NCI-H510A (cell line): ENCODE results near the gene ZMYM4.

Source experiments
- DNase-seq: peaks from one replicate; lab custom pipeline; 2025; lab: John Stamatoyannopoulos, UW

Gene ZMYM4

DNA sequence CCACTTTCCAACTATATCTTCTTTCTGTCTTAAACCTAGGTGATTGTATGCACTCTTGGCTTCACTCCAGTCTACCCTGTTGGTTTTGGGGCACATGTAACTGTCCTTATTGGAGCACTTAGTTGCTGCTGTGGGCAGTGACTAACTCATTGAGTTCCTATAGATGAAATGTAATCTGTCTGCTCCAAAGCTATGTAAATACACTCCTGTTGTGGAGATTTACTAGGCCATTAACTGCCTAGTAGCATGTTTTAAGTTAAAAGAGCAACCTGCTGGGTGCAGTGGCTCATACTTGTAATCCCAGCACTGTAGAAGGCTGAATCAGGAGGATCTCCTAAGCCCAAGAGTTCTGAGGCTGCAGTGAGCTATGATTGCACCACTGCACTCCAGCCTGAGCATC, 137.6 kb downstream of the ZMYM4 start:
- DNase-seq = no peak

DNA sequence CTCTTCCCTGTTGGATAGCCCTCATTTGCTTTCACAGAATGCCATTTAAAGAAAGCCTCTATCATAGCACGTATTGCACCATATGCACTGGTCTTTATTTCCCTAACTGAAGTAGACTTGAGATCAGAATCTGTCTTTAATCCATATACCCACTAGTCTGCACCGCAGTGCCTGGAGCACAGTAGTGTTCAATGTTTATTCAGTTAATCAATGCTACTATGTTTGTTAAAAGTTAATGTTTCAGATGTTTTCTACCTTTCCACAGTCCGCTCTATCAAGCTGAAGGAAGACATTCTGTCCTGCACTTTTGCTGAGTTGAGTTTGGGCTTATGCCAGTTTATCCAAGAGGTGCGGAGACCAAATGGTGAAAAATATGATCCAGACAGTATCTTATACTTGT, 139.2 kb downstream of the ZMYM4 start:
- DNase-seq = no peak

DNA sequence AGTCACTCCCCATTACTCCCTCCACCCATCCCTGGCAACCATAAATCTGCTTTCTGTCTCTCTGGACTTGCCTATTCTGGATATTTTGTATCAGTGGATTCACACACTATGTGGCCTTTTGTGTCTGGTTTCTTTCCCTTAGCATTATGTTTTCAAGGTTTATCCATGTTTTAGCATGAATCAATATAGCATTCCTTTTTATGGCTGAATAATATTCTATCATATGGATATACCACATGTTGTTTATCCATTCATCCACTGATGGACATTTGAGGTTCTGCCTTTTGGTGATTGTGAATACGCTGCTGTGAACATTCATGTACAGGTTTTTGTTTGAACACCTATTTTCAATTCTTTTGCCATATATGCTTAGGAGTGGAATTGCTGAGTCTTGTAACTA, 140.4 kb downstream of the ZMYM4 start:
- no peak for DNase-seq

DNA sequence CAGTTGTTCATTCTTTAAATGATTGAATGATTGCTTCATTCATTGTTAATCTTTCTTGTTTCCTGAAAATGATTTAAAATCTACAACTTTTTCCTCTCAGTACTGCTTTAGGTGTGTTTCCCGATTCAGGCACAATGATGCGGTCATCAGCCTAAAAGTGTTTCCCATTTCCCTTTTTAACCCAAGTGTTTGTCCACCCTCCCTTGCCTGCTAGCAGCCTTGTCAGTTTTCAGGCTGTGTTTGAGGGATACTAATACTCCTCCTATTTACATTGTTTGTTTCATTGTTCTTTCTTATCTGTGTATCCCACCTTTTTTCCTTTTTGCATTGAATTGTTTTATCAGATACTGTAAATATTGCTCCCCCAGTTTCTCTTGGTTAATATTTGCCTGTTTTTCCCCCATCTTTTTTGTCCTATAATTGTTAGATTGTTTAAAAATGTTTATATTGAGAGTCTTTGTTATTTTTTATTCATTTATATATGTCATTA, 157.6 kb downstream of the ZMYM4 start:
- no peak for DNase-seq

DNA sequence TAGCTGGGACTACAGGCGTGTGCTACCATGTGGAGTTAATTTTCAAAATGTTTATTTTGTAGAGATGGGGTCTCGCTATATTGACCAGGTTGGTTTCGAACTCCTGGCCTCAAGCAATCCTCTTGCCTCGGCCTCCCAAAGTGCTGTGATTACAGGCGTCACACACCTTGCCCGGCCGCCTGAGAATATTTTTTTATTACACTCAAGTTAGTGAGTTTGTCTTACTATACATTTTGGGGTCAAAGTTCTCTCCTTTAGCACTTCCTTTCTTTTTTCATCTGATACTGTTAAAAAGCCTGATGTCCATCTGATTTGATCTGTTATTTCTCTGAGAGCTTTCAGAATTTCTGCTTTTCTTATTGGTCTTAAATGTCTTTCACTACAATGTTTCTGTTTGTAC, 159.9 kb downstream of the ZMYM4 start:
- no peak for DNase-seq

DNA sequence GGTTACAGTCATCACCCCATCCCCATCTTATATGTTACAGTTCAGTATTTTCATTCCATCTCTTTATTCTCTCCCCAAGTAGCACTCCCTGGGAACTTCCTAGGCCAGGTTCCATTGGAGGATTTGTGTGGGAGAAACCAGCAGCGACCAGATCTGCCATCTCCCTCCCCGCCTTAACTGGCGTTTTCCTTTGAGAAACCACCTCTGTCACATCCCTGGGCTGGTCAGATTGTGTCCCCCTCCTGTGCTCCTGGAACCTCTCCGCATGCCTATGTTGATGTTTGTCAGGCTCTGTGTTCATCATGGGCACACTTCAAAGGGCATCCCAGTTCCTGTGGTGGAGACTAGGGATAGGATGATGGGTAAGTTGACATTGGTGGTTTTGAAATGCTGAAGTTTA, 162.3 kb downstream of the ZMYM4 start:
- no peak for DNase-seq

DNA sequence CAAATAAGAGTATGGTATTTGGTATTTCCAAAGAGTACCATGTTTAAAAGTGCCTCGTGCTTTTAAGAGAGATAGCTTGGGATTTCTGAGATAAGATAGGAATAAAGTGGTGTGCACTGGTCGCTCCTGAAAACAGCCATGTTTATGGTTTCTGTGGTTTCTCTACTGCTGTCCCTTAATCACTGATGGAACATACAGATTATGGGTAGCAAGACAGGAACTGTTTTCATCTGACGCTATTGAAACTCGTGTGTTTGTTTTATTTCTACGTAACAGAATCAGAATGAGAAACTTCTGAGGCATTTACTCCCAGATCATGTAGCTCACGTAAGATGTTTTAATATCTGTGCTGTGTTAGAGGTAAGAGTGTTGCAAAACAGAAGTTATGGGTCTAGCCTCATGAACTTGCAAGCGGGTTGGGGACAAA, 162.7 kb downstream of the ZMYM4 start:
- DNase-seq = no peak

DNA sequence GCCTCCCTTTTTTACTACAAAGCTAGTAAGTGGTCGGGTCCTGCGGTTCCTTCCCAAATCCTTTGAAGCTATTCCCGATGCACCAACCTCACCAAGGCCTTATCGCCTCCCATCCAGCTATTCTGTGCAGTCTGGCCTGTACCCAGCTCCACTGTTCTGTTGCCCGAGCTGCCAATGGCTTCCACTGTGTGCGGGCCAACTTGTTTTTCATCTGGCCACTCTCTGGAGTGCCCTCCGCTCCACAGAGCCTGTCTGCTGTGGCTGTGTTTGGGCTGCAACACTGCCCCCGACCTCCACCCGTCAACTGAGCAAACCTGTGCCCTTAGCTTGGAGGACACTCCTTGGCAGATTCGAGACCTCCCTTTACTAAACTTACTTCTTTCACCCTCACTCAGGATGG, 163.7 kb downstream of the ZMYM4 start:
- no peak for DNase-seq

DNA sequence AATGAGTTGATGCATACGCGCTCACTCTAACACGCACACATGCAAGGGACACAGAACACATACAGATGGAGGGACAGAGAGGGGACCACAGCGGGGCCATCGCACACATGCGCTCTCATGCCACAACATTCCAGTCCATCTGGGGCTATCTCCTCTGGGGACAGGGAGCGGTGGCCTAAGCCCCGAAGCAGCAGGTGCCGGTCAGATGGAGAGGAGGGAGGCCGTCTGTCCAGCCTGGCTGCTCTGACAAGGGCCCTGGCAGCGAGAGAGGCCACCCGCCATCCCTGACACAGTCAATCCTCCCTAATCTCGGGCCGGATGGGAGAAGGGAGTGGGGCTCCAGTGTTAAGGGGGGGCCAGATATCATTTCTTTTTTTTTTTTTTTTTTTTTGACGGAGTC, 165.2 kb downstream of the ZMYM4 start:
- no peak for DNase-seq

DNA sequence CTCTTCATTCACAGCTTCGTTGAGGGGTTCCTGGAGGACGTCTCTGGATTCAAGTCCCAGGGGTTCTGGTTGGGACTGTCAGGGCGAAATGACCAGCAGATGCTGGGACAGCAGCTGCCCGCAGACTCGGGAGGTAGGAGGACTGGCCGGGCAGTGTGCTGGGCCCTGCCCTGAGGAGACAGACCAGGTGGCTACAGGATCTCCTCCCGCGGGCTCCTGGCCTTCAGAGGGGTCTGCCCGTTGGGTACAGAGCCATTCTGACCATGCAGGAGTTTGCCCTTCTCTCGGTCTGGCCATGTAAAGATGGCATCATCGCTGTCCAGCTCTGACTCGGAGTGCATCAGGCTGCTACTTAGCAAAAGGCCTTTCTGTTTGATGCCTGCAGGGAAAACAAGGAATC, 166.2 kb downstream of the ZMYM4 start:
- DNase-seq = no peak

DNA sequence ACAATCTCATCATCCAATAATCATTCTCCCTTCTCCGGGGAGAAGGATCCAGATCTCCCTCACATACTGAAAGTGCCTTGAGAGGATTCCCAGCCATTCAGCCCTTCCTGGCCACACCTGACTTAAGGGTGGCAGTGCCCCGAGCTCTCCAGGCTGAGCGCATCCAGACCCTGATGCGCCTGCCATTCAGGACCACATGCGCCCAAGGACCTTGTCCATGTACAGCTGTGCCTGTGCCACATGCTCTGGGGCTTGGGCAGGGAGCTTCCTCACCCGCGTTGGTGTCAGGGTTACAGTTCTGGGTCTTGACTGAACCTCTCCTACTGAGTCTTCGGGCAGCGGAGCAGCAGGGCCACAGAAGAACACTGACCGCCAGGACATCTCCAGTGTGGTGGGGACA, 167.6 kb downstream of the ZMYM4 start:
- no peak for DNase-seq

- DNase-seq = no peak
Measured at GRCh38 chr1:35437200-35437599, 168.7 kb downstream of the ZMYM4 start.

GRCh38 chr1:35439626-35440025, 171.1 kb downstream of the ZMYM4 start:
- DNase-seq = no peak

- DNase-seq = no peak
Measured at GRCh38 chr1:35441926-35442579, 173.5 kb downstream of the ZMYM4 start.

DNA sequence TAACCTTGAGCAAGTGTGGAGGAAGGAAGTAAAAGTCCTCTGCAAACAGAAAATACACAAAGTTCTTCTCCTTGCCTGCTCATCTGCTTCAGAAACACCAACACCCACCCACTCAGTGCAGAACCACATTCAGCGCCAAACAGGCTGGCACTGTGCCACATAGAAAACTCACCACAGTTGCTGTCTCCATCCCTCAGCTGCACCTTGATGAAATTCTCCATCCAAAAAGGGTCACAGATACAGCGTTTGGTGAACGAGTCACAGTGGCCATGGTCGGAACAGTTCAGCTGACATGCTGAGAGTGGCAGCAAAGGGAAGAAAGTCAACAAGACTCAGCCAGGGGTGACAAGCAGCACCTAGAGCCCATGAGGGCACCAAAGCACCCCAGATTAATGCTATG, 174.2 kb downstream of the ZMYM4 start:
- no peak for DNase-seq

DNA sequence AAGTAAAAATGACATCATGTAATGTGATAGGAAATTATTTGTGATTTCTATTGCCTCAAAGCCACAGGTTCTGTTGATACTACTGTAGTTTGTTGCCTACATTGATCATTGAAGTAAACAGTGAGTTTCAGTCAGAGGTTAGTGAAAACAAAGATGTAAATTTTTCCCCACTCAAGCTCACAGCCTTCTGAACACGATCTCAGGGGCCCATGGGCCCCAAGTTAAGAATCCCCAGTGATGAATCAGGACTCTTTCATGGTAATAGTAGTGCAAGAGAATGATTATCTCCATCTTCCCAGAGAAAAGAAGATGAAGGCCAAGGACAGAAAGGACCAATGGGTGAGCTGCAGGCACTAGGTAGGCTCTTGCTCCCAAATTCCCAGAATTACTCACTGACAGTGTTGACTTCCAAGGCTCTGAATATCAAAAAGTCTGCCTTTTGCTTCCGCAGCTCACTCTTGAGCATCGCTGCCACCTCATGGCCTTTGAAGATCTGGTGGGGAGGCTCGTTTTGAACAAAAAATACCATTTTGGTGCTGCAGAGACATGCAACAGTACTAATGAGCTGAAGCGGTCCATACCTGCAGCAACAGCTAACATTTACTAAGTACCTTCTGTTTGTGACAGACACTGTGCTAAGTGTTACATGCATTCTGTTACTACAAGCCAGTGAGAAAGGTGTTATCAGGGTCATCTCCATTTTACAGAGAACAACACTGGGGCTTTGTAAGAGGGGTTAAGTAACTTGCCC, 175.4 kb downstream of the ZMYM4 start:
- no peak for DNase-seq

DNA sequence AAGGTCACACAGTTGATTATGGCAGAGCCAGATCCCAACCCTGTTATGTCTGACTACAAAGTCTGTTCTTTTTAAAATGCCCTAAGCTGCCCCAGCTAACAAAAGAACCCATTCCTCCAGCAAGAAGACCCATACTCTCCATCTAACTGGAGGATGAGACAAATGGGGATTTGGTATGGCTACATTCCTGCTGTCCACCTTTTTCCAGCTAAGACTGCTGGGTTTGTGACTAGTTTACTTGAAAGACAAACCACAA, 175.9 kb downstream of the ZMYM4 start:
- no peak for DNase-seq

DNA sequence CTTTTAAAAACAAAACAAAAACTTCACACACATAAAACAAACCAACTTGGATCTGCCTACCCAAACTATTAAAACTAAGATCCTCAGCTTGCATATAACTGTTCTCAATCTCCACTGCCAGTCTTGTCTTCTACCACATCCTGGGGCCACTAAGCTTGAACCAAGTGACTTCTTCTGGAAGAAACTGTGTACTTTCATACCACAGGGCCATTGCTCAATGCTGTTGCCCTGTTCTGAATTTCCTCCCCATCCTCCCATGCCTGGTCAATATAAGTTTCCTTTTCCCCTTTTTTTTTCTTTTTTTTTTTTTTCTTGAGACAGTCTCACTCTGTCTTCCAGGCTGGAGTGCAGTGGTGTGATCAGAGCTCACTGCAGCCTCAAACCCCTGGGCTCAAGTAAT, 178.8 kb downstream of the ZMYM4 start:
- no peak for DNase-seq

DNA sequence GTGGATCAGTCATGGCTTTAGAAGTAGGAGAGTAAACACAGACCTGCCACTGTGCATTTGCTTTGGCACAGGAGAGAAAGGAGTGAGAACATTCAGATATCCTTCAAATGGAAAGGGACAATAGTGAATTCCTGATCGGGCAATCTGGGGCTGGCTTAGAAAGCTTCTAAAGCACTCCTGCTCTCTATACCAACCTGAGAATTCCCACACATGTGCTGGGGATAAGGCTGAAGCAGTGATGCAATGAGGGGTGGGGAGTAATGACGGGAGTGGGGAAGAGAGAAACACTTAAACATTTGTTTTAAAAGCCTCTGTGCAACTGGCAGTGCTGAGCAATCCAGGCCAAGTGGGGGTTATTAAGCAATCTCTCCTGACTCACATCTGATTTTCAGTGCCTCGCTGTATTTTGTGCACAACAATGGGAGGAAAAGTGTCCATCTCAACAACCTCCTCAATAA, 179.9 kb downstream of the ZMYM4 start:
- no peak for DNase-seq

- no peak for DNase-seq
Measured at GRCh38 chr1:35449334-35450008, 181.0 kb downstream of the ZMYM4 start.

DNA sequence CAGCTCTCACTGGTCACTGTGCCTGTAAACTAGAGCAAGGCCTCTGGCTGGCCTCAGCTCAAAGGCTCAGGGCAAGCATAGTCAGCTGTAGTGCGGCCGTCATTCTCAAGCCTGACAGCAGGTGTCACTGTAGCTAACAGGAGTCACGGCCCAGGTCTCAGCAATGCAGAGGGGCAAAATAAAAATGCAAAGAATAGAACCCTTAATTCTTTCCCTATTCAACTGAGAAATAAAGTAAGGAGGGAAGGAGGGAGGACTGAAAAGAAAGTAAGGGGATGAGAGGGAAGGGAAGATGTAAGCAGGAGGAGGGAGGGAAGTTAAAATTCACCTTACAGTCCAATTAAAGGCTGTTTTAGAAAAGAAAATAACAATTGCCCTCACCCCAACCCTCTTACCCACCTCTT, 182.6 kb downstream of the ZMYM4 start:
- peak; percentile 48 for DNase-seq

GRCh38 chr1:35452106-35452774, 183.7 kb downstream of the ZMYM4 start:
- no peak for DNase-seq

DNA sequence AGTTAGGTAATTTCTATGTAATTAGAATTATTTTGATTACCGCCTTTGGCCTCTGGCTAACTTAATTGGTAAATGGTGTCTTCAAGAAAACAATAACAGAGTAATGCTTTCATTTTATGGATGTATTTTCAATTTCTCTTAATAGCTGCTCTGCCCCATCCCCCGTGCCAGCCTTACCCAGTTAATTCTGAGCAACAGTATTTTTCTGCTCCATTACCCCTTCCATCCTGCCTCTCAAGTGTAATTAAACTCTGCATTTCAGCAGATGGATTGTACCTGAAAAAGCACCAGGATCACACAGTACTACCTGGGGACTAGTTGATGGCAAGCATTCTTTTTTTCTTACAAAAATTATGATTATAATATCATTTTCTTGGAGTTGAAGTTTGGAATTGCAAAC, 184.5 kb downstream of the ZMYM4 start:
- no peak for DNase-seq
